Progenitor cell of endocrine pancreas (in vitro differentiated cells): ENCODE measurements around the gene VPS8. TPM values are rescaled to one million over a fixed set of nuclear protein-coding genes. Genes with fewer than 3 reads are reported as not detected.
"Not testable (repeated sequence)": the region's sequence is repeated elsewhere in the genome, so short reads cannot be mapped to it uniquely, and the experiment has no call there.

Source experiments
- DNase-seq: peaks from one replicate; pipeline ENCODE4 v3.0.0; 2021; ENCODE audit warnings: low spot score; ENCODE audit not compliant: unreplicated experiment
- H3K27ac Mint-ChIP-seq: 2 replicates; pipeline ENCODE4 v1.8.0; 2021; ENCODE audit warnings: mild to moderate bottlenecking, moderate library complexity, mixed read lengths
- H3K27me3 Mint-ChIP-seq: 2 replicates; pipeline ENCODE4 v1.8.0; 2021; ENCODE audit warnings: mixed read lengths
- H3K36me3 Mint-ChIP-seq: 2 replicates; pipeline ENCODE4 v1.8.0; 2022; ENCODE audit warnings: mixed read lengths; ENCODE audit not compliant: insufficient read depth
- H3K4me1 Mint-ChIP-seq: 2 replicates; pipeline ENCODE4 v1.8.0; 2021; ENCODE audit warnings: low read depth, mixed read lengths
- H3K4me3 Mint-ChIP-seq: 2 replicates; pipeline ENCODE4 v1.8.0; 2021; ENCODE audit warnings: low read depth, mild to moderate bottlenecking, moderate library complexity, mixed read lengths
- H3K9me3 Mint-ChIP-seq: 2 replicates; pipeline ENCODE4 v1.8.0; 2021; ENCODE audit warnings: low read depth, mixed read lengths
- CTCF ChIP-seq: fragments of 200-600 bp; sonication (generic); IDR thresholded peaks from one replicate; pipeline ENCODE4 v1.5.0; 2021; ENCODE audit warnings: antibody characterized with exemption, mild to moderate bottlenecking; ENCODE audit not compliant: unreplicated experiment
- total RNA-seq: library from RNA; stranded (reverse); gene quantifications from 2 replicates; pipeline ENCODE4 v1.2.1, GENCODE V29; 2021

The VPS8 gene
- total RNA-seq, 1 donor from 2014 or later: 89.4 TPM

GRCh38 chr3:184945886-184946625 lies 134.1 kb downstream of the VPS8 start:
- no peaks in the 10 kb centered on the region for H3K27me3 Mint-ChIP-seq
- DNase-seq: no peak
- TF ChIP-seq CTCF: no peak
- no peaks in the 10 kb centered on the region for H3K4me1 Mint-ChIP-seq
- H3K9me3 Mint-ChIP-seq: no peaks in the 10 kb centered on the region
- H3K36me3 Mint-ChIP-seq: peaks cover 8% of the 10 kb centered on the region
- no peak overlapping the region for H3K4me3 Mint-ChIP-seq
- no peak overlapping the region for H3K27ac Mint-ChIP-seq

- H3K9me3 Mint-ChIP-seq: no peaks in the 10 kb centered on the region
These were observed 135.0 kb downstream of the VPS8 start for GRCh38 chr3:184946917-184947316.

GRCh38 chr3:184949251-184949965 lies 137.4 kb downstream of the VPS8 start:
- peaks cover 17% of the 10 kb centered on the region for H3K4me1 Mint-ChIP-seq
- H3K27me3 Mint-ChIP-seq: no peaks in the 10 kb centered on the region
- no peaks in the 10 kb centered on the region for H3K9me3 Mint-ChIP-seq
- H3K27ac Mint-ChIP-seq: no peak overlapping the region
- TF ChIP-seq CTCF: no peak
- peaks cover 6% of the 10 kb centered on the region for H3K36me3 Mint-ChIP-seq
- no peak overlapping the region for H3K4me3 Mint-ChIP-seq
- DNase-seq: no peak

More at GRCh38 chr3:184946917-184947316, 135.0 kb downstream of the VPS8 start:
- no peaks in the 10 kb centered on the region for H3K4me1 Mint-ChIP-seq
- no peak for TF ChIP-seq CTCF
- H3K27me3 Mint-ChIP-seq: no peaks in the 10 kb centered on the region
- DNase-seq: no peak
- no peak overlapping the region for H3K27ac Mint-ChIP-seq
- H3K4me3 Mint-ChIP-seq: no peak overlapping the region
- H3K36me3 Mint-ChIP-seq: peaks cover 10% of the 10 kb centered on the region

GRCh38 chr3:184950816-184951215 lies 138.8 kb downstream of the VPS8 start:
- H3K27me3 Mint-ChIP-seq, H3K4me3 Mint-ChIP-seq, DNase-seq, H3K27ac Mint-ChIP-seq, H3K9me3 Mint-ChIP-seq: not testable (repeated sequence)
- Mint-ChIP-seq H3K4me1 (peaks cover 18% of the 10 kb centered on the region), H3K36me3 (peaks cover 11% of the 10 kb centered on the region)

GRCh38 chr3:184952671-184953070 lies 140.7 kb downstream of the VPS8 start:
- no peaks in the 10 kb centered on the region for H3K27me3 Mint-ChIP-seq
- H3K4me1 Mint-ChIP-seq: peaks cover 18% of the 10 kb centered on the region
- no peaks in the 10 kb centered on the region for H3K9me3 Mint-ChIP-seq
- no peak for TF ChIP-seq CTCF
- H3K4me3 Mint-ChIP-seq: no peak overlapping the region
- peak overlapping the region; percentile 4 for H3K27ac Mint-ChIP-seq
- peaks cover 13% of the 10 kb centered on the region for H3K36me3 Mint-ChIP-seq
- DNase-seq: no peak
